NCI-H1048 (cell line): ENCODE results near the gene LRAT.

ENCODE experiments used
- DNase-seq: peaks from one replicate; lab custom pipeline; 2025; lab: John Stamatoyannopoulos, UW

LRAT gene

GRCh38 chr4:154778264-154778663 lies 34.5 kb downstream of the LRAT start:
- no peak for DNase-seq

GRCh38 chr4:154779362-154779947 lies 35.7 kb downstream of the LRAT start:
- no peak for DNase-seq

DNA sequence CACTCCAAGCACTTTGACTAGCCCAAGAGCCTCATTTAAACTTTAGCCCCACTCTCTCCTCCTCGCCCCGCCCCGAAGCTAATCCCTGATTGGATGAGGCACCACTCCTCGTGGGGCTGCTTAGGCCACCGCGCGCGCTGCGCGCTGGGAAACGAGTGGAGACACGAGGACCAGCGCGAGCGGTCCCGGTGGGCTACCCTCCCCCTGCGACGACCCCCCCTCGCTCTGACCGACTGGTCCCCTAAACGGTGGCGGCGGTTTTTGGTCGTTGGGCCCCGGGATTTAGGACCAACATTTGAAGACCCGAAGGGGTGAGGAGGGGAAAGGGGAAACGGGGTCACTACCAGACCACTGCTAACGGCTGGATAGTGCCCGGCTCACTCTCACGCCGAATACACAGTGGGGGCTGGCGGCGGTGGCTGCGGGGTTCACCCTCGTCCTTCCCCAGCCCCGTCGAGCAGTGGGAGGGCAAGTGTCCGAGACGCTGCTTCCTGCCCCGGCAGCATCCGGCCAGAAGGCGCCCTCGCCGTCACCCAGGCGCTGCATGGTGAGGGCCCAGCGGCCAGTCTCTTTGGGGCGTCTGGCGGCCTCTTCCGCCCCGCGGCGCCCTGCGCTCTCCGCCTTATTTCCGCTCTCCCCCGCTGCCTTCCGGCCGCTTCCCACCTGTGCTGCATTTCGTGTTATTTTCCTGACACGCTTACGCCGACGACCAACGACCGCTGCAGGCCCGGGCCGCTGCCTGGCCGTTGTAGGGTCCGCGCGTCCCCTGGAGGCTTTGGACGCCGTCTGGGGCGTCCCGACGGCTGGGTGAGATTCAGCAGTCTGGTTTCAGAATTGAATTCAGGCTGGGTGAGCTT lies 37.6 kb downstream of the LRAT start, which contains the start of gene RBM46:
Gene RBM46, plus strand, starts transcription at position 147 of the 857 bp plus-strand sequence. CDS start 15,481 bp downstream, outside the sequence.
- DNase-seq, result no peak

DNA sequence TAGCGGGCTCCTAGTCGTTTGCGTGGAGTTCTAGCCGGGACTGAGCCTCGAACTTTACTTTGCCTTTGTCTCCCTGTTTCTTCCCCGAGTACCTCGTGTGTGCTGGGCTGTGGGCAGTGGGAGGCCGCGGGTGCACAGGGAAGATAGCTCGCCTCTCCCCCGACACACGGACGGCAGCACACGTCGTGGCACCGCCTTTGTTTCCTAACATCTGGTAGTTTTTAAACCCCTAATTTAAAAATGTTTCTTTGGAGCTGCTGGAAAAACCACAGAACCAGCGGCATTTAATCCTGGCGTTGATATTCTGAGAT lies 38.1 kb downstream of the LRAT start:
- DNase-seq, result no peak
